GM18861 (cell line): Measurements from ENCODE around the gene TCAF1.
"Not testable (repeated sequence)": the region's sequence is repeated elsewhere in the genome, so short reads cannot be mapped to it uniquely, and the experiment has no call there.

Source experiments
- ATAC-seq: cut with Tn5 transposase; IDR thresholded peaks from one replicate; pipeline ENCODE4 v1.9.1; 2021; ENCODE audit not compliant: unreplicated experiment

The TCAF1 gene

DNA sequence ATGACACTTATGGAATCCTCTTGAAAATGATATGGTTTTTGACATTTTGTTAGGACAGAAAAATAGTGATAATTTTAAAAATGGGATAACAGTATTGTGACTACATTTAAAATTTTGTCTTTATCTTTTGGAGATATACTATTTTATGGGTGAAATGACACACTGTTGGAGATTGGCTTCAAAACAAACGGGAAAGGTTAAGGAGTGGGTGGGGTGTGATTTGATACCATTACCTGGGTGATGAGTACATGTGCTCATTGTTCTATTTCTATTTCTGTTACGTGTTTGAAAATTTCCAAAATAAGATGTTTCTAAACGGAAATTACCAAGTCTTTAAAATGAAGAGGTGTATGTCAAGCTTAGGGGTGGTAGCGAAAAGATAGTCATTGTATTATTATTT lies 28.7 kb downstream of the TCAF1 start:
- ATAC-seq: not testable (repeated sequence)

DNA sequence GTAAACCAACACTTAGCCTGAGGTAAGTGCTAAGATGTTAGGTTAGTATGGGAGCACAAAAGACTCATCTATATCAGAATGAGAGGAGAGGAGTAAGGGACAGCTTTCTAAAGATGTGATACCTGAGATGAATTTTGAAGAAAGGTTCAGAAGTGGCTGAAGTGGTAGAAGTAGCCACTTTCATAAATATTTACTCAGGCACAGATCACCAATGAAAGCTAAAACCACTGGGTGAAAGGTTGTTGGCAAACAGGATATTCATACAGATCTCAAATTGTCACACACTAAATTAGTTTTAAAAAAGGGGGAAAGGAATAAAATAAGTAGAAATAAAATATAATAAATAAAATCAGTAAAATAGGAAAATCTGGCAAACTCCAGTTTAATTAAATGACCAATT lies 30.4 kb downstream of the TCAF1 start:
- not testable (repeated sequence) for ATAC-seq

DNA sequence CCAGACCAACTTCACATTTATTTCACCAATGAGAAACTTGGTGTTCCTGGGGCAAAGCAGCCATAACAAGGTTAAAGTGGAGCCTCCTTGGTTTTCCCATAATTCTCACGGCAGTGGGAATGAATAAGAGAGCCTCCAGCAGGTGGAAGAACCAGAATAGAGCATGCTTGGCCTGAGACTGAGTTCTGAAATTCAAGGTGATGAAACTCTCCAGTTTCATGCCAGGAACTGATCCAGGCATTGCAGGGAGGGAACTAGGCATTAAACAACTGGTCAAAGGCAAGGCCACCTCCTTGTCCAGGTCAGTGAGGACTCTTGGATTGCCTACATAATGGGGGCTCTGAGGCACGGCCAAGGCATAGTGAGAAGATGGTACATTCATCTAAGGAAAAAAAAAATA lies 44.0 kb downstream of the TCAF1 start:
- ATAC-seq: not testable (repeated sequence)

DNA sequence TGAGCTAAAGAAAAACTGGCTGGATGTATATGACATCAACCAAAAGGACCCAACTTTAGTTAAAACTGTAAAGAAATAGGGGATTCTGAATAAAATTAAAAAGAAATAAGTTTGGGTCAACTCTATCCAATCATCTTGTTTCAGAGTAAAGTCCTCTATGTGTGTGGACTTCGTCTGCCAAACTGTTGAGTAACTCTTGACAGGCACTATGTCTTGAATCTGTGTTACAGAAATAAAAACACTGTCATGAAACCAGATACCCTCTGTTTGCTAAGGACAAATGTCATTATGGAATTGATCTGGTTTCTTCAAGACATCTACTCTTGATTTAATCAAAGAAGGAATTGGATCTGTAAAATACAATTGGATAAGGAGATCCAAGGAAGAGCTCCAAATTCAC lies 46.5 kb downstream of the TCAF1 start:
- not testable (repeated sequence) for ATAC-seq

DNA sequence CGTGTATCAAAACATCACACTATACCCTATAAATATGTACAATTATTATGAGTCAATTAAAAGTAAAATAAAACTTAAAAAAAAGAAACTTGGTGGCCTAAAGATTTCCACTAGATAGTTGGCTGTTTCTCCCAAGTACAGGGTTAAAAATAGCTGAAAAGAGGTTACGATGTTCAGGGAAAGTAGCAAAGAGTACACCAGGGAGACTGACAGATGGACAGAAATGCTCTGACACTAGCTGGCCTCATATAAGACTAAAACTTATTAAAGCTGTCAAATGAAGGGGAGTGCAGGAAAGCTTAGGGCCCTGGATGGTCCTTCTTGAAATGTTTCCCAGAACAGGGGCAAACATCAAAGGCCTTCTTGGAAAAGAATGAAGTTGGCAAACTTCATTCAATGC lies 51.3 kb downstream of the TCAF1 start:
- no peak for ATAC-seq

DNA sequence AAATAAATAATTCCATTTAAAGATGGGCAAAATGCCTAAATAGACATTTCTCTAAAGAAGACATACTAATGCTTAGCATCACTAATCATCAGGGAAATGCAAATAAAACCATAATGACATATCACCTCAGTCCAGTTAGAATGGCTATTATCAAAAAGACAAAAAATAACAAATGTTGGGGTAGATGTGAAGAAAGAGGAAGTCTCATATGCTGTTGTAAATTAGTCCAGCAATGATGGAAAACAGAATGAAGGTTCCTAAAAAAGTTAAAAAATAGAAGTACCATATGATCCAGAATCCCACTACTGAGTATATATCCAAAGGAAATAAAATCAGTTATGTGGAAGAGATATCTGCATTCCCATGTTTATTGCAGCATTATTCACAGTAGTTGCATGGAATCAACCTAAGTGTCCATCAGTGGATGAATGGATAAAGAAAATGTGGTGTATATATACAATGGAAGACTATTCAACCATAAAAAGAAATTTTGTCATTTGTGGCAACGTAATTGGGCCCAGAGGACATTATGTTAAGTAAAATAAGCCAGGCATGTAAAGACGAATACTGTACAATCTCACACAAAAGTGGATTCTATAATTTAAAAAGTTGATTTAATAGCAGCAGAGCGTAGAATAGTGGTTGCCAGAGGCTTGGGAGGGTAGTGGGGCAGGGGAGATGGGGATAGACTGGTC lies 52.0 kb downstream of the TCAF1 start:
- no peak for ATAC-seq

DNA sequence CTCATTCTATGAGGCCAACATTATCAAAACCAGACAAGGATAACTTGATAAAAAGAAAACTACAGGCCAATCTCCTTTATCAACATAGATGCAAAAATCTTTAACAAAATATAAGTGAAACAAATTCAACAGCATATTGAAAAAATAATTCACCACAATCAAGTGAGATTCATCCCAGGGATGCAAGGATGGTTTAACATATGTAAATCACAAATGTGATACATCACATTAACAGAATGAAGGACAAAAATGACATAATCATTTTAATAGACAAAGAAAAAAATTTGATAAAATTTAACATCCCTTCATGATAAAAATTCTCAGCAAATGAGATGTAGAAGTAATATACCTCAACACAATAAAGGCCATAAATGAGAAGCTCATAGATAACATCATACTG lies 53.8 kb downstream of the TCAF1 start:
- ATAC-seq: no peak

DNA sequence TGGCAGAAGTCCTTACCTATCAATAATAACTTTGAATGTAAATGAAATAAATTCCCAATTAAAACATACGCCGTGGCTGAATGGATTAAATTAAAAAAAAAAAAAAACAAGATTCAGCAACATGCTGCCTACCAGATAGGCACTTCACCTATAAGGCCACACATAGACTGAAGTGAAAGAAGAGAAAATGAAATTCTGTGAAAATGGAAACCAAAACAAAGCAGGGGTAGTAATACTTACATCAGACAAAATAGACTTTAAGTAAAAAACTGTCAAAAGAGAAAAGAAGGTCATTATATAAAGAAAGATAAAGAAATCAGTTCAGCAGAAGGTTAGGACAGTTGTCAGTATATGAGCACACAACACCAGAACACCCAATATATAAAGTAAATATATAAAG lies 55.3 kb downstream of the TCAF1 start:
- ATAC-seq: no peak

DNA sequence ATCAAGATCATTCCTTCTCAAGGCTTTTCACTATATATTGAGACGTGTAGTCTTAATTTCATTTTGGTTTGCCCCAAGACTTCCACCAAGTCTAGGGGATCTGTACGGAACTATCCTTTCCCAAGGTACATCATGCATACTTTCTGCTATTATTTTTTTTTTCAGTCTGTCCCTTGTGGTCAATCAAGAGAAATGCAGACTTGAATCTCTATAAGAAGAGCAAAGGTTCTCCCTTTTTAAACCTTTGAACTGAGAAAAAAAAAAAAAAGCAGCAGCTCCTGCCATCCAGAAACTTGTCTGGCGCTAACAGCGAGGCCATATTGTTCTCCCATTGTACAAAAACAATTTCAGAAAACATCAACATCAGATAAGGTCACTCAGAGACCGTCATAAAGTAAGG lies 60.3 kb downstream of the TCAF1 start:
- not testable (repeated sequence) for ATAC-seq

DNA sequence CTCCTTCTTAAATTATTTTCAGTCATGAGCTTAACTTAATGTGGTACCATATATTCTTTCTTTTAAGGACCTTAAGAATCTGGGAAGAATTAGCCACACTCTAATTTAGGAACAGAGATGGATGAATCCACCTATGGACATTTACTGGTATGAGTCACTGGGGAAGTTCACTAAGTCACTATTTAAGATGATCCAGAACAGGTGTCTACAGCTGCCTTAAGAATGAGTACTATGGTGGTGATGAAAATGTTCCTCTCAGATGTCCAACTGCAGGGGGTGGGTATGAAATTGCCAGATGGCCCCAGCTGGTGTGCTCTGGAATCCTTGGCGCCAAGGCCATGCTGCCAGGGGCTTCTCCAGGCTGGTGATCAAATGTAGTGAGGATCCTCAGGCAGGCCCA lies 61.9 kb downstream of the TCAF1 start:
- ATAC-seq: not testable (repeated sequence)

DNA sequence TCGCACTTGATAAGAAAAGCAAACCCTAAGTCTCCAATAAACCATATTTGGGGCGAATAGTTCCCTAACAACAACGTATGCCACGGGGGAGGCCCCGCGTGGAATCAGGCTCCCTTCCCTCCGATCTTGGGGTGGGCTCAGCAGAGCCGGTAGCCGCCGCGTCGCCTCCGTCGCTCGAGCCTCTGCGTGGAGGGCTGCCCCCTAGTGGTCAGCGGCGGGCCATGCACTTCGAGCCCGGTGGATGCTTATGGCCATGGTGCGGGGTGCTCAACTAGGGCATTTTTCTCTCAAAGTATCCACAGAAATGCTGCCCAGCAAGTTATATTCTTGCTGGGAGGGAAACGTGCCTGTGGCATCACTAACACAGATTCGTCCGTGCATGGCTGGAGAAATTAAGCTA lies 64.8 kb downstream of the TCAF1 start:
- ATAC-seq: peak; percentile 42

DNA sequence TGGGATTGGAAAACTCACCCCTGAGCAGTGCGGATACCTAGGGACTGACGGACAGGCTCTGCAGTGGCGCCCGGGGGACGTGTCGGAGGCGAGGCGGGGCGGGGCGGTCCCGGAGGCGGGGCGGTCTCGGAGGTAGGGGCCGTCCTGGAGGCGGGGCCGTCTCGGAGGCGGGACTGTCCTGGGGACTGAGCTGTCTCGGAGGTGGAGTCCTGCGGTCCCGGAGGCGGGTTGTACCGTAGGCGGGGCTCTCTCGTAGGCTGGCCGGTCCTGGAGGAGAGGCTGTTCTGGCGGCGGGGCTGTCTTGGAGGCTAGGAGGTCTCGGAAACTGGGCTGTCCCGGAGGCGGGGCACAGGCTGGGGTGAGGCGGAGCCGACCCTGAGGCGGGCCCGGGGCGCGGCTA lies 65.4 kb downstream of the TCAF1 start:
- ATAC-seq: peak; percentile 67

DNA sequence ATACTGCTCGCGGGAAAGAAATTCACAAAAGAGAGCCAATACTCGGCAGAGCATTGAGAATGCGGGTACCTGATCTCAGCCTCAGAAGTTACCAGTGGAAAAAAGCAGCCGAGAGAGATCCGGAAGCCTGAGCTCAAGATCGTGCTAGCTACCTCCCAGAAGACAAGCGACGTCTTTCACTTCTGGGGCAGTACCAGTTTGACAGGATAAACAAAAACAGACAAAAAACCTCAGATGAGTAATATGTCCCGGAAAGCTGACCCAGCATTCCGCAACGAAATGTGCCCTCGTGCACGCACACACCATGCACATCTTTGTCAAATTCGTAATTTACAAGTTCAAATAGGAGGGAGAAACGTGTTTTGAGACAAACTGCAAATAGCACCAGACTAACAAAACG lies 65.9 kb downstream of the TCAF1 start:
- peak; percentile 41 for ATAC-seq

DNA sequence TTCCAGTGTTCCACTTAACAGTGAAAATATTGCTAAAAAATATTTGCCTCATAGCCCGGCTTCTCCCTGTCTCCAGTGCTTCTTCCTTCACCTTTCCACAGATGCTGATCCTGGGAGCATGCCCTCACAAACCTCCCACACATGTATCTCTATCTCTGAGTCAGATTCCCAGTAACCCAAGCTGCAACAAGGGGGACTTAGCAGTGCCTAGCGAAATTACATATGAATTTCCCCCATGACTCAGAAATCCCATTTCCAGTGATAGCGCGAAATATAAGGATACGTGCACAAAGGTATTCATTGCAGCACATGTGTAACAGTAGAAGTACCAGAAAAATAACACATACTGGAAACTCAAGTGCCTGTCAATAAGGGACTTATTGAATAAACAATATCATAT lies 75.4 kb downstream of the TCAF1 start:
- ATAC-seq: not testable (repeated sequence)

DNA sequence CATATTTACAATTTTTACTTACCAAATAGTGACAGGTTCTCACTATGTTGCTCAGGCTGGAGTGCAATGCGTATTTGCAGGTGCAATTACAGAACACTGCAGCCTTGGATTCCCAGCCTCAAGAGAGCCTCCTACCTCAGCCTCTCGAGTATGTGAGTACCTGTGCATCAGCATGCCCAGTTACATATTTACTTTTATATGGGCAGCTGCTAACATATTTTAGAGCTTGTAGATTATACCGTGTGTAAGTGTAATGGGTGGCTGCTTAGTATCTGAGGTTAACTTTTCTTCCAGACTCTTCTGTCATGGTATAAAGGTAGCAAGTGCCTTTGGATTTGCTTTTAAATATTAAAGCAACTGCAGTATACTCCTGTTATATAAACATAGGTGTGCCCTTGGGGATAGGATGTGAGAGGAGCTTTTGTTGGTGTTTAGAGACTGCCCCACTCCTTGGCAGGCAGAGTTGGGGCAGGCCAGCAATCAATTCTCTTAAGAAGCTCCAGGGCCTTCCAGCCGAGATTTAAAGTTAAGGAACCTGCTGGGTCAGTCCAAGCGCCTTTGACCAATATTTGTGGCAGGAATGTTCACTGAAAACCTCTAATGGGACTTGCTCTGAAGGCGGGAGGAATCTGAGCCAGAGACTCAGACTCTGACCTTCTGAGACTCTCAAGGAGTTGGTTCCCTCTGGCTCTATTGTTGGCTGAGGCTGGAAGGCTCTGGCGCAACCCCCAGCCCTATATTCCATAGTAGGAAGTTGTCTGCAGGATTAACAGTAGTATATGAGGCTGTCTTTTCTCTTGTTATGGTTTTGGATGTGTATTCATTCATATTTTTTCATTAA lies 77.5 kb downstream of the TCAF1 start:
- not testable (repeated sequence) for ATAC-seq

DNA sequence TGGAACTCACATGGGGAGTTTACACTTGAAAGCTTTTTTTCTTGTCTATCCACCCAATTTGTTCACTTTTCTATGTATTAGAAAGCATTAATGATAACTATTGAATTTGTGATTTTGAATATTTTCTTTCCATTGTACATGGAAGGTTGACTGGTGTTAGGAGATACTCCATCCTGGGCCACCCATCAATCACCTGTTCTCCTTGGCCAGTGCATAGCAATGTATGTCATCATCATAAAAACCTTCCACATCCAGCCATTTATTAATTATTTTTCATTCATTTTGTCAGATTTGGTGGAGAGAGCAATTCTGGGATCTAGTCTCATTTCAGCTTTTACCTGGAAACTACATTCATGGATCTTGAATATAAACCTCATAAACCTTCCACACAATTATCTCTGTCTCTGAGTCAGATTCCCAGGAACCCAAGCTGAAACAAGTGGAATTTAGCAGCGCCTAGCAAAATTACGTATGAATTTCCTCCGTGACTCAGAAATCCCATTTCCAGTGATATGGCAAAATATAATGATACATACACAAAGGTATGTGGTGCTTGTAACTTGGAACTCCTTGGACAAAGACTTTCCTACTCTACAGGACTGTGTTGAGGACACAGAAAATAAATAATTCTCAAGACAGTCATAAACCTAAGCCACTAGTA lies 78.2 kb downstream of the TCAF1 start:
- ATAC-seq: not testable (repeated sequence)

DNA sequence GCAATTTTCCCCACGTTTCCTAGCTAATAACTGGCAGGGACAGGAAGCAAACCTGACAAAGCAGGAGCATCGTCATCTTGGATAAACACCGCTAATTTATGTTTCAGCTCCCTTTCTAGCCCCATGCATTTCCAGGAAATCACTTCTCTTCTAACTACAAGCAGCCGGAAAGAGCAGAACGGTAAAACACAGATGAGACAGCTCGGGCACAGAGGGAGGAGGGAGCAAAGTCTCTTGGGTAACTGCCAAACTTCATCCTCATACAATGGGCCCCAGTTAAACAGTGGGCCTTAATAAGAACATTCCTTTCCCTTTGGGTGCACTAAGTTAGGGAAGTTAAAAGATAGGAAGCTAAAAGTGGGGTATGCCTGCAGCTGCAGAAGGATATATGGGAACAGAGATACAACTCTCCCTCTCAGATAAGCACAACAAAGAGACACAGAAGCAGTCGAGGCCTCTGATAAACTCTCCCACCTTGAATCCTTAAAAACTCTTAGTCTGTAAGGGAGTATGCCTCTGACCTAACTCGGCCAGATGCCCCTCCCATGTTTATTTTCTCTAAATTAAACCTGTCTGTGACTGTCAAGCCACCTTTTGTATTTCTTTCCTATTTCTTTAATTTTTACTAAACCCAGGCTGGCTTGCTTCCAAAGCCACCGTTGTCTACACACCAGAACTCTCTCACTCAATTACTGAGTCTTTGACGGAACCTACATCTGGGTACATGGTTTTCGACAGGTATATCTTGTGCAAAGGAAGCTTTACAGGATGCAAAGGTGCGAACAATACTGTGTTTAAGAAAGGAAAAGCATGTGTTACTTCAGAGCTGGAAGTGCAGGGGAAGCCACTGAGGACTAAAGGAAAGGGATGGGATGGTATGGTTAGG lies 80.3 kb downstream of the TCAF1 start:
- not testable (repeated sequence) for ATAC-seq

DNA sequence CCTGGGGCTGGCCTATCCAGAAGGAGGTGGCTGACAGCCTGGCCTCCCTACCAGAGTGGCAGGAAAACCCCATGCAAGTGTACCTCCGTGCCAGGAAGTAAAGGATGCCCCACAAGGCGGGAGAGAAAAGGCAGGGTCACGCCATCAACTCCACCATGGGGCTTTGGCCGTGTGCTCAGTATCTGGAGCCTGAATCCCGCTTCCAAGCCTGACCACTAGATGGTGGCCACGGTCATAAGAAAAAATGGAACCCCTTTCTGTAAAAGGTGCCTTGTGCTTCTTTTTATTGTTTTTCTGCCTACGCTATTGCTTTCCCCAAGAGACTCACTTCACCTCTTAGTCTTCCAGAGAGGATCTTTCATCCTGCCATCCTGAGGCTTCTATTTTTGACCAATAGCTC lies 84.1 kb downstream of the TCAF1 start:
- ATAC-seq: peak; percentile 65

DNA sequence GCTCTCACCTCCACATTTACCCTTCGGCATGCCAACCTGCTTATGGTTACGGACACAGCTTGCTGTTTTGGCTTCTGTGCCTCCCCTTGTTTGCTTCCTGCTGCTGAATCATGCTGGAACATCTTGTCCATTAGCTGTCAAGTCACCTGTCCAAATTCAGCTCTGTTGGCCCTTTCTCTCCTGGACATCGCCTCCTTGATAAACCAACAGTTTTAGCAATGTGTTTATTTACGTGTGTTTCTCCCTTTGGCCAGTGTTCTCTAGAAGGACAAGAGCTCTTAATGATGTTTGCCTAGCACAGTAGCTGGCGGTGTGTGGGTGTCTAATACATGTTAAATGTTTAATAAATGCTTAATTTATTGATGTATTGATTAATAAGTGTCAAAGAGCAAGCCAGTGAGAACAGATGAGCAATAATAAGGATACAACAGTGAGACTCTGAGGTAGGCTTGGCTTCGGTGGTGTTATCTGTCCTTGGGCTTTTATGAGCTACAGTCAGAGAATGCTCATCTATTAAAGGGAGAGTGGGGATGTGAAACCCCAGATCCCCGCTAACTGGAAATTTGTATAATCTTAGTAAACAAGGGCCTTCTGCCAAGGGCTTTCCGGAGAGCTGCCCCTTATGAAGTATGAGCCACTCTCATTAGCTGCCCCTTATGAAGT lies 85.4 kb downstream of the TCAF1 start:
- ATAC-seq: not testable (repeated sequence)

DNA sequence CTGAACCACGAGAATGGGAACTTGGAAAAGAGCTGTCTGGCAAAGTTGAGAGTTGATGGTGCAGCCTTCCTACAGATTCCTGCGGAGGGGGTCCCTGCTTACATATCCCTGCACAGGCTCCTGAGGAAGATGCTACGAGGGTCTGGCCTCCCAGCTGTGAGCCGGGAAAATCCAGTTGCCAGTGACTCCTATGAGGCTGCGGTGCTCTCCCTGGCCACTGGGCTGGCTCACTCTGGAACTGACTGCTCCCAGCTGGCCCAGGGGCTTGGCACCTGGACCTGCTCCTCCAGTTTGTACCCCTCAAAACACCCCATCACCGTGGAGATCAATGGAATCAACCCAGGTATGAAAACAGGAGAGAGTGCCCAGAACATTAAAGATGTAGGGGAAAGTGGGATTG lies 91.3 kb downstream of the TCAF1 start:
- ATAC-seq: not testable (repeated sequence)
